HG03066 (cell line): ENCODE results near the gene CLIC3.

Source experiments
- ATAC-seq: cut with Tn5 transposase; IDR thresholded peaks from one replicate; pipeline ENCODE4 v1.9.1; 2021; ENCODE audit warnings: low read depth; ENCODE audit not compliant: unreplicated experiment

Gene CLIC3

DNA sequence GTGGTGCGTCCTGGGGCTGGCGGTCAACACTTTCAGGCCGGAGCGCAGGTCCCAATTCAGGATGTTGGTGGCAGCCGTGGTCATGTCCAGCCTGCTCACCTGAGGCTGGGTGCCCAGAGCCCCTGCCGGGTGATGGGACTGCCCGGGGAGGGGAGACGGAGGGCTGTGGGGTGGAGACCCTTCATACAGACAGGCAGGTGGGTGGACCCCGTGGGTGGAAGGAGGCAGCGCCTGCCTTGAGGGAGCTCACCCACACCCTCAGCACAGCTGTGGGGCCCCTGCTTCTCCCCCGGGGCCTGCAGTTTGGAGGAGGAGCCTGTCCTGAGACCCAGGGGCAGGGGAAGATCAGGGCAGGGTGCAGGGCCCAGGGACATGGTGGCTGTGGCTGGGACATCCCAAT, 26.0 kb downstream of the CLIC3 start:
- ATAC-seq: no peak

DNA sequence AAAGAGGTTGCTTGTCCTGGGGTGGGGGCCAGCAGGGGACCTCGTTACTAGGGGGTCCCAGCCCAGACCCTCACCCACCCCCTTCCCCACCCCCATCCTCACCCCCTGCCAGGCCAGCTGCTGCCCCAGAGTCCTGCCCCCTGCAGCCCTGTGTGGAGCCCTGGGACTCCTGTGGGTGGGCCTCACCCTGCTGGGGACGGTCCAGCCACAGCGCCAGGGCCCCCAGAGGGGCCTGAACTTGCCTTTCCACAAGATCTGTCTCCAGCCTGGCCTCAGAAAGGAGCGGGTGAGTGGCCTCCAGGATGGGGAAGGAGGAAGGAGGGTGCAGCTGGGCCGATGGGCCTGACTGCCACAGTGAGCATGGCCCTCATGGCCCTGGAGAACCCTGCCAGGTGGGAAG, 26.6 kb downstream of the CLIC3 start:
- ATAC-seq: no peak

DNA sequence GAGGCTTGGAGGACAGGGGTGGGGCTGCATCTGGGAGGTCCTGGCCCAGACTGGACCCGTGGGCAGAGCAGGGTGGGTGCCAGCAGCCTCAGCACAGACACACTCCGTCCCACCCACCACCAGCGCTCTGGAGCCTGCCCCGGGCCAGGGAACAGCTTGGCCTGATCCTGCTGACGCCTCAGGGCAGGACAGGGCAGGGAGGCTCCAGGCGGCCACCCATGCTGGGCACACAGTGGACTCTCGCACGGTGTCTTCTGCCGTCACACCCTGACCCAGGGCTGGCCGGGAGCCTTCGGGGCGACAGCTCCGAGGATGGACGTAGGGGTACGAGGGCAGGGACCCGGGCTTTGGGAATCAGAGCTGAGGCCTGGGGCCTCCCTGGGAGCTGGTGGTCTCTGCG, 27.2 kb downstream of the CLIC3 start:
- ATAC-seq: no peak

DNA sequence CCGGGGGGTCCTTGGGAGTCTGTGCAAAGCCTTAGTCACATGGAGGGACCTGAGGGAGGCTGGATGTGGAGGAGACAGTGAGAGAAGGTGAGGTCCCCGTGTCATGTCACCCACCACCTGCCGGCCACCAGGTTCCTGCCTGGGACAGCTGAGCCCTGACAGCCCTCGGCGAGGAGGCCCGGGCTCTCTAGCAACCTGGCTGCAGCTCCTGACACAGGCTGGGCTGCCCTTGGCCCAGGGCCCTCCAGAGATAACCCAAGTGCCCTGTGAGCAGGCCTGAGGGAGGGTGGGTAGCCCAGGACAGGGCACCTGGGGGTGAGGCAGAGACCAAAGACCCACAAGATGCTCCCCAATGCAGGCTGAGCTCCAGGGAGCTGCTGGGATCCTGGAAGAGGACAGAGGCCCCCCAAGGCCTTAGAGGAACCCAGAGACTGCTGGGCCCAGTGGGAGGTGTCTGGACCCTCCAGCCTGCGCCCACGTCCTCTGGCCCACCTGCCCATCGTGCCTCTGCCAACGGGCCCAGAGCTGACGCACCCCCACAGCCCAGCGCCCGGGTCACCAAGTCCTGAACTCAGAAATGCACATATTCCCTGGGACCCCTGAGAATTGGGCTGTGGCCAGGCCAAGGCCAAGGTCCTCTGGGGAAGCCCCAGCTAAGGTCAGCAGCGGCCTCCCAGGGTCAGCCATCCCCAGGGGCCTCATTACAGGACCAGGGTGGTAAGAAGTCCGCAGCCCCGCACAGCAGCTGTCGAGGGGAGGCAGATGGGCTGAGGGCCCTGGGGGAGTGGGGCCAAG, 27.8 kb downstream of the CLIC3 start:
- ATAC-seq: no peak

DNA sequence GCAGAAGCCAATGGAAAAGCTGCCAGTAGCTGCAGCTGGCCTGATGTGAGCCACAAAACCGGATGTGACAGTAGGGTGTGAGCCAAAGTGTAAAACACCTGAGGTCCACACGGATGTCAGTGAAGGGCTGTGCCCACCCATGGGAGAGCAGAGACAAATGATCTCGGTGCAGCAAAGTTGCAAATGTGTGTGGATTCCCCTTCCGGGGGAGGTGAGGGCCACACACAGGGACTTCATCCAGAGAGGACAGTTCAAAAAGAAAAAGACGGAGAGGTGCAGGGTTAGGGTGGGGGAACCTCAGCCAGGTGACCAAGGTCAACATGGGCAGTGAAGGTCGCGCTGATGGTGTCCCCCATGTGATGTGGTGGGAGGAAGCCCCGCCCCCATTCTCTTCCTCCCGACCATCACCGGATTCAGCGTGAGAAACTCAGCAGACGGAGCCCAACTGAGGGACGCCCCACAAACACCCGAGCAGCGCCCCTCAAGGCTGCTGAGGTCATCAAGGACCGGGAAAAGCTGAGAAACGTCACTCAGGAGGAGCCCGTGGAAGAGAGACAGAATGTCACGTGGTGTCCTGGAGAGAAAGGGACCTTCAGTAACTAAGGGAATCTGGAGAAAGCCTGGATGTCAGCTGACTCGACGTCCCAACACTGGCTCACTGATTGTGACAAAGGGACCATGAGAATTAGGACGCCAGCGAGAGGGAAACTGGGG, 30.4 kb downstream of the CLIC3 start:
- ATAC-seq: no peak

DNA sequence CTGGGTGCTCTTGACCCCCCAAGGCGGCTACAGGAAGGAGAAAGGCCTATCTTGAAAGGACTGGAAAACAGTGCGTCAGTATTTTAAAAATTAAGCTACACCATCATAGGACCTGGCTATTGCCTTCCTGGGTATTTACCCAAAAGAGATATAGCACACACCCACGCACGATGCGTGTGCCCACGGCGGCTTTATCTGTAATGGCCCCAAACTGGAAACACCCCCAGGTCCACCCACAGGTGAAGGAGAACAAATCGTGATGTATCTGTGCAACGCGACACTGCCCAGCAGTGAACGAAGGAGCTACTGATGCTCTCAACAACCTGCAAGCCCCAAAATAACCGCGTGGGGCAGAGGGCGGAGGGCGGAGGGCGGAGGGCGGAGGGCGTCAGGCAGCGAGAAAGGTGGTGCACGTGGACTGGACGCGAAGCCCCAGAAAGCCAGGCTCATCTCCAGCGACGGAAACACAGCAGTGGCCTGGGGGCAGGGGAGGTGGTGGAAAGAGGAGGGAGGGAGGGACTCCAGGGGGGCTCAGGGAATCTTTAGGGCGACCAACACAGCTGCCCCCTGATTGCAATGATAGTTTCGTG, 31.4 kb downstream of the CLIC3 start:
- ATAC-seq: no peak

DNA sequence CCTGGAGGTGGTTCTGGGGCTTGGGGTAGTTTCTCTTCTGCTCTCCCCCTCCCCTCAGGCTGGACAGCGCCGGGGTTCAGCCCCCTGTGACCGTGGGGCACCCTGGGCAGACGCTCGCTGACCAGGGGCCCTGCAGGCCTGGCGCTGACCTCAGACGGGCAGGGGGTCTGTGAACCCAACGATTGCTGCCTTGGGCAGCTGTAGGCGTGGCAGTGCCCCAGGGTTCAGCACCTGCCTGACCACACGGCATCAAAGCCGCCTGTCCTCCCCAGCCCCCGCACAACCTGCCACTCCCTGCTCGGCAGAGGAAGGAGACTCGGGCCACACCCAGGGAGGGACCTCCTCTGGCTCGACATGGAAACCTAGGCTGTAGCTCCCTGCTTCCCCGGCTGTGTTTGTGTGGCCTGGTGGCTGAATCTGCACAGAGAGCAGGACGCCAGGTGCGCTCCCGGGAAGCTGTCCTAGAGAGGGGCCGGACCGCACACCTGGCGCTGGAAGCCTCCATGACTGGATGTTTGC, 32.1 kb downstream of the CLIC3 start:
- ATAC-seq: no peak

DNA sequence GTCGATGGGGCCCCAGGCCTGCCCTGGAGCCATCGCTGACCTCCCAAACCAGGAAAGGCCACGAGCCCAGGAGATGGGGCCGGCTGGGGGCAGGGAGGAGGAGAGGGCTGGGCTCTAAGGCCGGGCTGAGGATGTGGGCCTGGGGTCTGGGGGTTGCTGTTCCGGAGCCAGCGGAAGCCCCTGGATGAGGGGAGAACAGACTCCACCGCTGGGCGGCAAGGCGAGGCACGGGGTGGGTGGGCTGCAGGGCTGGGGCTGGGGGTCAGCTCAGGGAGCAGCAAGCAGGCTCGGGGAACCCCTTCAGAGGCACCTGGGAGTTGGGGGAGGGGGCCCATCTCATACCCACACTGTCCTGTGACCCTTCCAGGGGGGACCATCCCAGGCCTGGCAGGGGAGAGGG, 32.6 kb downstream of the CLIC3 start:
- ATAC-seq: no peak

DNA sequence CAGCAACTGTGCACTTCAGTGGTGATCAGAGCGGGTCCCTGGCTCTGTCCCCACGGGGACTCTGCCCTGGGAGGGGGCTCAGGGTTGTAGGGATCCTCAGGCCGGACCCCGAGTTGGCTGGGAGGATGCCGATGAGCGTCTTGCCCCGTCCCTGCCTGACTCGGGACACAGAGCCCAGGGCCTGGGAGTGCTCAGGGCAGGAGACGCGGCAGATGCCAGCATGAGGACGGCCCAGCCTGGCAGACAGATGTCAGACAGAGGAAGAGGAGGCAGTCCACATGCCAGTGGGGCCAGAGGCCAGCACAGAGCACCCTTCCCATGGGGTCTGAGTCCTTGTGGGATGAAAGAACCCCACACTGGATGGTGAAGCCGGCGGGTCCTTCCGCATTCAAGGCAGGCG, 33.0 kb downstream of the CLIC3 start:
- ATAC-seq: no peak

DNA sequence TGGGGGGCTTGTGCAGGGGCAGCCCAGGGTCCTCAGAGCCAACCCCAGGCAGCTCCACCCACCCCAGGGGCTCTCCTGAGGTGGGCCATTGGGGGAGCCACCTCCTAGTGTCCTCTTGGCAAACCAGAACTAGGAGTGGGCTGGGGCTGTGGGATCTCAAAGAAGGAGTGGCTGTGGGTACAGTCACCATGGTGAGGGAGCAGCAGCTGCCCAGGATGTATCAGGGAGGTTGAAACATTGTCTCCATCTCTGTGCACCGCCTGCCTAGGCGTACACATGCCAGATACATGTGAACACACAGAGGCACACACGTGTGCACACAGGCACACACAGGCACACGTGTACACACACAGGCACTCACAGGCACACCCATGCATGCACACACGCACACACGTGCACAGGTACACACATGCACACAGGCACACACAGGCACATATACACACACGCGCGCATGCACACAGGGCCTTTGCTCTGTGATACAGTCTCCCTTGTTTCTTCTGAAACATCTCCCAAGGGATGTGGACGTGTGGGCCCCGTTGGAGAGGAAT, 33.6 kb downstream of the CLIC3 start:
- no peak for ATAC-seq

DNA sequence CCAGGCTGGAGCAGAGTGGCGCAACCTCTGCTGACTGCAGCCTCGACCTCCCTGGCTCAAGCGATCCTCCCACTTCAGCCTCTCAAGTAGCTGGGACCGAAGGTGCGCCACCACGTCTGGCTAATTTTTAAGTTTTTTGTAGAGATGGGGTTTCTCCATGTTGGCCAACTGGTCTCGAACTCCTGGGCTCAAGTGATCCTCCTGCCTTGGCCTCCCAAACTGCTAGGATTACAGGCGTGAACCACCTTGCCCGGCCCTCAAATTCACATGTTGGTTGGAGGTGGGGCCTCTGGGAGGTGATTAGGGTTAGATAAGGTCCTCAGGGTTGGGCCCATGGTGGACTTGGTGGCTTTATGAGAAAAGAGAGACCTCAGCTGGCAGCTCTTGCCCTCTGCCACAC, 34.2 kb downstream of the CLIC3 start:
- no peak for ATAC-seq

DNA sequence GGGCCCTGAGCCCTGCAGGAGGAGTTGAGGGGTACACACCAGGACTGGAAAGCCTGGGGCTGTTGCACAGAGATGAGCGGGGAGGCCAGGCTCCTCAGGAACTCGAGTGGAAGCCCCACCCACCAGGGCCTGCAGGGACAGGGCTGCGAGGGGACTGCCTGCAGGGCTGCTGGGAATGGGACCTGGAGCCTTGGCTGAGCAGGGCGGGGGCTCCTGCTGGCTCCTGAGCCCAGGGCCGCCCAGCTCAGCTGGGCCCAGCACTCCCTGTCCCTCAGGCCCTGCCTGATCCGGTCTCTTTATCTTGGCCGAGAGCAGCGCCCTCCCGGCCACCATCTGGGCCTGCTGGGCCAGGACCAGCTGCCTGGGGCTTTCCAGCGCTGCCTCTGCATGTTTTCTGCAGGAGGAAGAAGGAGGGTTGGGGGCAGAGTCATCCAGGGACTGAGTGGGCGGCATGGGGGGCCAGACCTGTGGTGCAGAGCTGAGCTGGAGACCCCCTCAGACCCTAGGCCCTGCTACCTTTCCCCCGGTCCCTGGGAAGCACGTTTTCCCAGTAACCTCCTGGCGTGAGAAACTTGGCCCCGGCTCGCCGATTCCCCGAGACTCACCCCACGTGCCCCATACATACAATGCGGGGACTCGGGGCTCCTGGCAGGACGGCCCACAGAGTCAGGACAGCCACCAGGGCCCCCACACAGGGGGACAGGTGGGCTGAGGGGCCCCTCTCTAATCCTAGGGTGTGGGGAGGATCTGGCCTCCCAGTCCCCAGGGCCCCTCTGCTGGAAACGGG, 34.9 kb downstream of the CLIC3 start:
- ATAC-seq: no peak

DNA sequence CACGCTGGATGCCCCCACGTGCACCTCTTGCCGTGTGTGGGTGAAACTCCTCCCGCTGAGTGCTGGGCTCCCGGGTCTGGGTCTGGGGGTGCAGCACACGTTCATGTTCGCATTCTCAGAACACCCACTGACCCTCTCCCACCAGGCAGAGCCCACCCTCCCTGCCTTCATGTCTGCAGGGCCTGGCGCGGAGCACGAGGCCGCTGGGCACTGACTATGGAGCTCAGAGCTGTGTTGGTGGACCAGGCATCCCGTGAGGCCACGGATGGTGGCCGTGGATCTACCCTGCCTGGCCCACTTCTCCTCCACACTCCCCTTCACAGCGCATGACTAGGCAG, 35.5 kb downstream of the CLIC3 start:
- ATAC-seq: no peak

DNA sequence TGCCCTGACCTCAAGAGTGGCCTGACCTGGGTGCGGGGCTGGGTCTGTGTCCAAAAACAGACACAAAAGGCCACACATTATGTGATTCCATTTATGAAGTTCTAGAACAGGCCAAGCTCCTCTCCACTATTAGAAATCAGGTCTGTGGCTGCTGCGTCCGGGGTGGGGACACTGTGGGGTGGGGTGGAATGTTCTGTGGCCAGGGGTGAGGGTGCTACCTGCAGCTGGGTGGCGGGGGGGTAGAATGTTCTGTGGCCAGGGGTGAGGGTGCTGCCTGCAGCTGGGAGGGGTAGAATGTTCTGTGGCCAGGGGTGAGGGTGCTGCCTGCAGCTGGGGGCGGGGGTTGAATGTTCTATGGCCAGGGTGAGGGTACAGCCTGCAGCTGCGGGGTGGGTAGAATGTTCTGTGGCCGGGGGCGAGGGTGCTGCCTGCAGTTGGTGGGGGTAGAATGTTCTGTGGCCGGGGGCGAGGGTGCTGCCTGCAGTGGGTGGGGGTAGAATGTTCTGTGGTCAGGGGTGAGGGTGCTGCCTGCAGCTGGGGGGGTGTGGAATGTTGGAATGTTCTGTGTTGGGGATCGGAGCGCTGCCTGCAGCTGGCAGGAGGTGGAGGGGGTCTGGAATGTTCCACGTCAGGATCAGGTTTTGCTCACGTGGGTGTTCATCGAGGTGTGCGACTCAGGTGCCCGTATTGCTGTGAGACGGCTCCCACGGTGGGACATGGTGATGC, 36.0 kb downstream of the CLIC3 start:
- ATAC-seq: no peak

DNA sequence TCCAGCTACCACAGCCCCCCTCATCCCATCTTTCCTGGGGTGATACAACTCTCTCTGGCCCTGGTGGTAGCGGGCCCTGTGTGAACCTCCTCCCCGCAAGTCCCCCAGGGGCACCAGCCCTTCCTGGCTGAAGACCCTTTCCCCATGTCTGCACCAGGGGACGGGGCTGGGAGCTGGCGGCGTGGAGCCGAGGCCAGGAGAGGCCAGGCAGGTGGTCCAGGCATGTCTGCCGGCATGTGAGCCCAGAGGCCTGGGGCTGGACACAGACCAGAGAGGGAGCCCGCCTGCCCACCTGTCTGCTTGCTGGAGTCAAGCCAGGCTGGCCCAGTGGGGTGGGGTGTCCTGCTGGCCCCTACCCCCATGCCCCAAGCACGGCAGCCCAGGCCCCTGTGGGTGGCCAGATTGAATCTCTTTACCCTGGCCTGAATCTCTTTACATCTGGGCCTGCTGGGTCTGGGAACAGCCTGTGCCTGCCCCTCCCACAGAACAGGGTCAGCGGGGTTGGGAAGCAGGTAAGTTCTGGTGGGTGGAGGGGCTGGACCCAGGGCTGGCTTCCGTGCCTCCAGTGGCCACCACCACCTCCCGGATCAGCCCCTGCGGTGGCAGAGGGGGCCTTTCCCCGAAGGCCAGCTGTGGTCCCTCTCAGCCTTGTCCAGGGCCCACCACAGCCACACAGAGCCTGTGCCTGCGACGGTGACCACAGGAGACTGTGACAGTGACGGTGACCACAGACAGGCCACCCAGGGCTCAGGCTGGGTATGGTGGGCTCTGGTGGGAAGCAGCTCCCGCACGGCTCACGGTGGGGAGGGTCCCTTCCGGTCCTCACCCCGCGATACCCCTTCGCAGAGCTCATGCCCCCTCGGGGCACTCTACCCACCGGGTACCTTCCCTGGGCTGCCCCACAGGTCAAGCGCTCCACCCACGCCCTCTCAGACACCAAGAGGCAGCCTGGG, 37.2 kb downstream of the CLIC3 start:
- no peak for ATAC-seq

DNA sequence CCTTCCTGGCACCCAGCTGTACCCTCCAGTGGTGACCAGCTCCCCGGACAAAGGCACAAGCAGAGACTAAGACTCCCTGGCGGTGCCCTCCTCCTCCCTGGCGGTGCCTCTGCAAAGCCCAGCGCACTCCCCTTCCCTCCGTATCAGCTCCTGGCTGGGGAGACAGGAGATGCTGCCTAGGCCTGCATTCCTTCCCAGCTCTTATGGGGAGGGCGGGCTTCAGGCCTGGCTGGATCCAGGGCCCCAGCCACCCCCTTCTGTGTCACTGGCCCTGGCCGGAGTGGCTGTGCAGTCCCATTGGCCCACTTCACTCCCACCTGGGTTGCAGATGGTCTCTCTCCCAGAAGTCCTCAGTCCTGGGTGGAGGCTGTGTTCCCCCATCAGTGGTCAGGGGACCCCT, 37.9 kb downstream of the CLIC3 start:
- no peak for ATAC-seq

DNA sequence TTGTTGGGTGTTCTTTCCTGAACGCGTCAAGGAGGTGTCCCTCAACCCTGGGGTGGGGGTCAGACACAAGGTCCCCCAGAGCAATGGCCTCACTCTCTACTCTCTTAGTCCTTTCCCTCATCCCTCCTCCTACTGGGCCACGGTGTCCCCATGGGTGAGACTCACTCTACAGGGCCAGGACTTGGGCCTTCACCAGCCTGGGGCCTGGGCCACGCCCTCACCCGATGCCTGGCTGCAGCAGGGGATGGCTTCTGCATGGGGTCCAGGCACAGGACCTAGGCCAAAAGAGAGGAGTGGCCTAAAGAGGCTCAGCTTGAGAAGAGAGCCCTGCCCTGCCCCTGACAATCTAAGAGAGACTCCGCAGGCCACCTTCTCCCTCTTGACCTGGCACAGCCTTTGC, 38.5 kb downstream of the CLIC3 start:
- ATAC-seq: no peak

DNA sequence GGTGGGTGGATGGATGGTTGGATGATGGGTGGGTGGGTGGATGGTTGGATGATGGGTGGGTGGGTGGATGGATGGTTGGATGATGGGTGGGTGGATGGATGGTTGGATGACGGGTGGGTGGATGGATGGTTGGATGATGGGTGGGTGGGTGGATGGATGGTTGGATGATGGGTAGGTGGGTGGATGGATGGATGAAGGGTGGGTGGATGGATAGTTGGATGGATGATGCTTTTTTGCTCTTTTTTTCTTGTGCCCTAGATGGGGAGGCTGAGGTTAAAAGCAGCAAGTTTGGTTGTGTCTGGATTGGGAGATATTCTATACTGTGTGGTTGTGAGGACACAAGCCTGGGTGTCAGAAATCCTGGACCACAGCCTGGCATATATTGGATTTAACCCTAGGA, 38.9 kb downstream of the CLIC3 start:
- no peak for ATAC-seq

DNA sequence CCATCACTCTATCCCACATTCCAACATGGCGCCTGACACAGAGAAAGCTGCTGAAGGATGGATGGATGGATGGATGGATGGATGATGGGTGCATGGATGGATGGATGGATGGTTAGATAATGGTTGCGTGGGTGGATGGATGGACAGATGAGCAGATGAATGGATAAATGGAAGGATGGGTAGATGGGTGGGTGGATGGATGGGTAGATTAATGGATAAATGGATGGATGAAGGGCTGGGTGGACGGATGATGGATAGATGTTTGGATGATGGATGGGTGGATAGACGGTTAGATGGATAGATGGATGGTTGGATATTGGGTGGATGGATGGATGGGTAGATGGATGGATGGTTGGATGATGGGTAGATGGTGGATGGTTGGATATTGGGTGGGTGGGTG, 39.8 kb downstream of the CLIC3 start:
- ATAC-seq: no peak
